Nephron (organoid): ENCODE measurements around the gene IFIT2.

ENCODE experiments used
- H3K27ac Mint-ChIP-seq, 3 experiments: 2 replicates each; pipeline ENCODE4 v1.8.0; 2020; ENCODE audit warnings: mixed read lengths in 3 of 3, mild to moderate bottlenecking in 2 of 3, moderate library complexity in 1 of 3
- H3K27me3 Mint-ChIP-seq: 2 replicates; pipeline ENCODE4 v1.8.0; 2021; ENCODE audit warnings: low read depth, mild to moderate bottlenecking, moderate library complexity, mixed read lengths
- H3K36me3 Mint-ChIP-seq: 2 replicates; pipeline ENCODE4 v1.8.0; 2020; ENCODE audit warnings: low read depth, mixed read lengths
- H3K4me1 Mint-ChIP-seq: 2 replicates; pipeline ENCODE4 v1.8.0; 2020; ENCODE audit warnings: mixed read lengths
- H3K4me3 Mint-ChIP-seq, 3 experiments: 2 replicates each; pipeline ENCODE4 v1.8.0; 2020; ENCODE audit warnings: mild to moderate bottlenecking in 3 of 3, mixed read lengths in 3 of 3, moderate library complexity in 2 of 3
- H3K9me3 Mint-ChIP-seq: 2 replicates; pipeline ENCODE4 v1.8.0; 2020; ENCODE audit warnings: mixed read lengths
- CTCF ChIP-seq, 3 experiments: fragments of 200-600 bp; sonication (generic); IDR thresholded peaks; one replicate each; pipeline ENCODE4 v1.5.0; 2021; ENCODE audit warnings: antibody characterized with exemption in 3 of 3; ENCODE audit not compliant: unreplicated experiment in 3 of 3

IFIT2 gene

GRCh38 chr10:89266721-89267453, 35.0 kb upstream of the IFIT2 start:
- Mint-ChIP-seq H3K9me3 (no peaks in the 10 kb centered on the region), H3K4me1 (peaks cover 41% of the 10 kb centered on the region), H3K27ac (peak overlapping the region; percentile 66 to 79 (median 69)), H3K36me3 (no peaks in the 10 kb centered on the region), H3K27me3 (no peaks in the 10 kb centered on the region), H3K4me3 (no peak overlapping the region)
- no peak for TF ChIP-seq CTCF (IDR thresholded peaks at IDR 0.05; ENCODE audit: unreplicated experiment in 3 of 3)

DNA sequence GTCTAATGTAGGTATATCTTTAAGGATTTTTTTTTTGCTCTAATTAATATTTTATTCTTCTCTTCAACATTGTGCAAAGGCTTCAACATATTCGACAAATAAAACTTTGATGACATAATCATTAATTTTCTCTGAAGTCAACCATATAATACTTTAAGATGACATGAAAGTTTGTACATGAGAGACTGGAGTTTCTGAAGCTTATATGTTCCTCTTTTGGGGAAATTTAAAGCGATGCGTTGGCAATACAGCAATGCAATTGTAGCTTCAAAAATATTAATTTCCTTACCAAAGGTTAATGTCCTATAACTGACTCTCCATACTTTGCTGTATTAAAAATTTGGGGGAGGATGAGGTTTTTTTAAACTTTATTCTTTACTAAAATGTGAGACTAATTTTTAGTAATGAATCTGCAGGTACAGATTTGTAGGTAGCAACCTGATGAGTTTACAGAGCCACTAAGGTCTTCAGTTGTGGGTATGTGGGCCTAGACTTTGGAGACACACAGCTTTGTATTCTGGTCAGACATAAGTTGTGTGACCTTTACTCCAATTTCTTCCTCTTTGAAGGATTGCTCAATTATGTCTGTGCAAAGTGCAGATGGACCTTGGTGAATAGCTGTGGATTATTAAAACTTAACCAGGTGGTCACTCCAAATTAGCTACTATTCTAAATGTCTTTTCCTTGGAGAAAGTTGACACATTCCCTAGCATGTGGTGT, 32.3 kb upstream of the IFIT2 start:
- Mint-ChIP-seq H3K36me3 (no peaks in the 10 kb centered on the region), H3K27me3 (no peaks in the 10 kb centered on the region), H3K4me1 (peaks cover 25% of the 10 kb centered on the region), H3K27ac (peak overlapping the region in 2 of 3 experiments; percentile 28 to 70), H3K9me3 (peaks cover 2% of the 10 kb centered on the region), H3K4me3 (no peak overlapping the region)
- no peak for TF ChIP-seq CTCF (IDR thresholded peaks at IDR 0.05; ENCODE audit: unreplicated experiment in 3 of 3)

DNA sequence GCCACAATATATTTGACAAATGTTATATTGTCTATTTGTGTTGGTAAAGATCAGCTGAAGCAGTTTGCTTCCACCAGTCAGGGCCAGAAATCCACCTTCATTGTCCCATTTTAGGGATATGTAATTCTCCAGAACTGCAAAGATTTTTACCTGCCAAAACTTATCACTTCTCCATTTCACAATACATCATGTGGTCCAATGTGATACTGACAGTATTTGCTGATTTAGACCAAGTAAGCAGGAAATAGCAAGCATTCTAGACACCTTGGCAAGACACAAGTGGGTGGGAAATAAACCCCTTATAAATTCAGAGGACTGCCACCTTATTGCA, 31.7 kb upstream of the IFIT2 start:
- Mint-ChIP-seq H3K4me1 (peaks cover 30% of the 10 kb centered on the region), H3K27me3 (no peaks in the 10 kb centered on the region), H3K9me3 (peaks cover 2% of the 10 kb centered on the region), H3K4me3 (no peak overlapping the region), H3K36me3 (no peaks in the 10 kb centered on the region), H3K27ac (peak overlapping the region in 1 of 3 experiments; percentile 70)
- TF ChIP-seq CTCF (IDR thresholded peaks at IDR 0.05; ENCODE audit: unreplicated experiment in 3 of 3), result no peak

DNA sequence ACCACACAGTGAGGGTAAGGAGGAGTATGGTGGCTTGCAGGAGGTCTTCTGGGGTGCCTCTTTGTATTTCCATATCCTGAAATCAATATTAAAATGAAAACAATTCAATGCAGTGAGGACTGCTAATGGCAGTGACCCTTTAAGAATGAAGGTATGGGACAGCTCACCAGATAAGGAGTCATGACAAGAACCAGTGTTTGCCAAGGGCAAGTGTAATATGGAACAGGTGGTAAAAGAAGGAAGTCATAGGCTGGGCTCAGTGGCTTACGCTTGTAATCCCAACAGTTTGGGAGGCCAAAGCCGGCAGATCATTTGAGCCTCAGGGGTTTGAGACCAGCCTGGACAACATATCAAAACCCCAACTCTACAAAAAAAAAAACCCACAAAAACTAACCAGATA, 30.3 kb upstream of the IFIT2 start:
- Mint-ChIP-seq H3K27ac (peak overlapping the region in 1 of 3 experiments; percentile 34), H3K36me3 (no peaks in the 10 kb centered on the region), H3K4me3 (no peak overlapping the region), H3K27me3 (no peaks in the 10 kb centered on the region), H3K9me3 (peaks cover 2% of the 10 kb centered on the region), H3K4me1 (peaks cover 32% of the 10 kb centered on the region)
- no peak for TF ChIP-seq CTCF (IDR thresholded peaks at IDR 0.05; ENCODE audit: unreplicated experiment in 3 of 3)

DNA sequence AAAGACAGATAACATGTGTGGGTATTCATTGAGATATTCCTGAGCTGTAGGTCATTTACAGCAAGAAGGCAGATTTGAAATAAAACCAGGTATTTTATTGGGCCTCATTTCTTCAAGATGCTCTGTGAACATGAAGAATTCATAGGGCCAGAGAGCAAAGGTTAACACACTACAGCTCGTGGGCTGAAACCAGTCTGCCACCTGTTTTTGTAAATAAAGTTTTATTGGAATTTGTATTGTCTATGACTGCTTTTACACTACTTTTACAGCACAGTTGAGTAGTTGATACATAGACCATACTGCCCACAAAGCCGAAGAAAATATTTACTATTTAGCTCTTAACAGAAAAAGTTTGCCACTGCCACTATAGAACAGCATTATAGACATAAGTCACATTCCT, 28.2 kb upstream of the IFIT2 start:
- Mint-ChIP-seq H3K4me1 (peaks cover 36% of the 10 kb centered on the region), H3K27me3 (no peaks in the 10 kb centered on the region), H3K4me3 (no peak overlapping the region), H3K27ac (peak overlapping the region in 1 of 3 experiments; percentile 5), H3K36me3 (no peaks in the 10 kb centered on the region), H3K9me3 (peaks cover 2% of the 10 kb centered on the region)
- no peak for TF ChIP-seq CTCF (IDR thresholded peaks at IDR 0.05; ENCODE audit: unreplicated experiment in 3 of 3)
